ENCODE results near the gene ADAMTS3. TPM values are rescaled to one million over a fixed set of nuclear protein-coding genes. Genes with fewer than 3 reads are reported as not detected.

The ADAMTS3 gene
- total and polyA plus RNA-seq, 2 donors, result 1.5 to 6.3 TPM

- DNase-seq (ENCODE audit: extremely low spot score), result no peak
- H3K4me3 ChIP-seq (ENCODE audit: low read depth, low read length), result no peak overlapping the region
- WGBS, result 97% methylated on average over 3 of the region's 3 CpGs
- H3K27ac ChIP-seq (ENCODE audit: low read depth), result no peak overlapping the region
- H3K36me3 ChIP-seq (ENCODE audit: insufficient read depth), result no peaks in the 10 kb centered on the region
- no peaks in the 10 kb centered on the region for H3K4me1 ChIP-seq (ENCODE audit: insufficient read depth)
Measured at GRCh38 chr4:72531322-72531721, 37.7 kb downstream of the ADAMTS3 start.

GRCh38 chr4:72529148-72529822 lies 39.7 kb downstream of the ADAMTS3 start:
- 97% methylated on average over 3 of the region's 3 CpGs for WGBS
- no peak for DNase-seq (ENCODE audit: extremely low spot score)
- Histone ChIP-seq H3K4me3 (ENCODE audit: low read depth, low read length) (no peak overlapping the region), H3K4me1 (ENCODE audit: insufficient read depth) (no peaks in the 10 kb centered on the region), H3K27ac (ENCODE audit: low read depth) (no peak overlapping the region), H3K36me3 (ENCODE audit: insufficient read depth) (no peaks in the 10 kb centered on the region)

- no peaks in the 10 kb centered on the region for H3K4me1 ChIP-seq (ENCODE audit: insufficient read depth)
- no peak overlapping the region for H3K27ac ChIP-seq (ENCODE audit: low read depth)
- no peak for DNase-seq (ENCODE audit: extremely low spot score)
- no peaks in the 10 kb centered on the region for H3K36me3 ChIP-seq (ENCODE audit: insufficient read depth)
- WGBS, result 71% methylated on average over 2 of the region's 2 CpGs
- H3K4me3 ChIP-seq (ENCODE audit: low read depth, low read length), result no peak overlapping the region
Measured at GRCh38 chr4:72527038-72527646, 41.9 kb downstream of the ADAMTS3 start.

GRCh38 chr4:72525938-72526337 lies 43.1 kb downstream of the ADAMTS3 start:
- H3K4me3 ChIP-seq (ENCODE audit: low read depth, low read length), result no peak overlapping the region
- no peak overlapping the region for H3K27ac ChIP-seq (ENCODE audit: low read depth)
- no peak for DNase-seq (ENCODE audit: extremely low spot score)
- no peaks in the 10 kb centered on the region for H3K4me1 ChIP-seq (ENCODE audit: insufficient read depth)
- H3K36me3 ChIP-seq (ENCODE audit: insufficient read depth), result no peaks in the 10 kb centered on the region
- WGBS, result 15% methylated on average over 2 of the region's 2 CpGs

- H3K4me1 ChIP-seq (ENCODE audit: insufficient read depth), result no peaks in the 10 kb centered on the region
- no peak for DNase-seq (ENCODE audit: extremely low spot score)
- H3K36me3 ChIP-seq (ENCODE audit: insufficient read depth), result no peaks in the 10 kb centered on the region
- WGBS, result 92% methylated on average over 3 of the region's 3 CpGs
- H3K27ac ChIP-seq (ENCODE audit: low read depth), result no peak overlapping the region
- H3K4me3 ChIP-seq (ENCODE audit: low read depth, low read length), result no peak overlapping the region
Measured at GRCh38 chr4:72522440-72522839, 46.6 kb downstream of the ADAMTS3 start.

GRCh38 chr4:72513227-72513626 lies 55.8 kb downstream of the ADAMTS3 start:
- H3K27ac ChIP-seq (ENCODE audit: low read depth), result no peak overlapping the region
- H3K4me3 ChIP-seq (ENCODE audit: low read depth, low read length), result no peak overlapping the region
- WGBS, result 80% methylated on average over 2 of the region's 2 CpGs
- DNase-seq (ENCODE audit: extremely low spot score), result no peak
- no peaks in the 10 kb centered on the region for H3K36me3 ChIP-seq (ENCODE audit: insufficient read depth)
- H3K4me1 ChIP-seq (ENCODE audit: insufficient read depth), result no peaks in the 10 kb centered on the region

GRCh38 chr4:72507860-72508419 lies 61.1 kb downstream of the ADAMTS3 start:
- H3K27ac ChIP-seq (ENCODE audit: low read depth), result no peak overlapping the region
- no peak overlapping the region for H3K4me3 ChIP-seq (ENCODE audit: low read depth, low read length)
- DNase-seq (ENCODE audit: extremely low spot score), result no peak
- no peaks in the 10 kb centered on the region for H3K4me1 ChIP-seq (ENCODE audit: insufficient read depth)
- 59% methylated on average over 1 of the region's 1 CpG for WGBS
- H3K36me3 ChIP-seq (ENCODE audit: insufficient read depth), result no peaks in the 10 kb centered on the region

GRCh38 chr4:72507167-72507566 lies 61.9 kb downstream of the ADAMTS3 start:
- Histone ChIP-seq H3K4me3 (ENCODE audit: low read depth, low read length) (no peak overlapping the region), H3K36me3 (ENCODE audit: insufficient read depth) (no peaks in the 10 kb centered on the region), H3K4me1 (ENCODE audit: insufficient read depth) (no peaks in the 10 kb centered on the region), H3K27ac (ENCODE audit: low read depth) (no peak overlapping the region)
- WGBS, result 45% methylated on average over 2 of the region's 2 CpGs
- no peak for DNase-seq (ENCODE audit: extremely low spot score)

- Histone ChIP-seq H3K27ac (ENCODE audit: low read depth) (no peak overlapping the region), H3K4me1 (ENCODE audit: insufficient read depth) (no peaks in the 10 kb centered on the region), H3K36me3 (ENCODE audit: insufficient read depth) (no peaks in the 10 kb centered on the region), H3K4me3 (ENCODE audit: low read depth, low read length) (no peak overlapping the region)
- WGBS, result 4% methylated on average over 3 of the region's 3 CpGs
- DNase-seq (ENCODE audit: extremely low spot score), result no peak
Measured at GRCh38 chr4:72505314-72505744, 63.7 kb downstream of the ADAMTS3 start.

- Histone ChIP-seq H3K36me3 (ENCODE audit: insufficient read depth) (no peaks in the 10 kb centered on the region), H3K4me3 (ENCODE audit: low read depth, low read length) (no peak overlapping the region), H3K27ac (ENCODE audit: low read depth) (no peak overlapping the region), H3K4me1 (ENCODE audit: insufficient read depth) (no peaks in the 10 kb centered on the region)
- DNase-seq (ENCODE audit: extremely low spot score), result no peak
- WGBS, result 79% methylated on average over 2 of the region's 2 CpGs
Measured at GRCh38 chr4:72500214-72500613, 68.8 kb downstream of the ADAMTS3 start.

- Histone ChIP-seq H3K36me3 (ENCODE audit: insufficient read depth) (no peaks in the 10 kb centered on the region), H3K4me3 (ENCODE audit: low read depth, low read length) (no peak overlapping the region), H3K4me1 (ENCODE audit: insufficient read depth) (no peaks in the 10 kb centered on the region), H3K27ac (ENCODE audit: low read depth) (no peak overlapping the region)
- WGBS, result 62% methylated on average over 1 of the region's 1 CpG
- DNase-seq (ENCODE audit: extremely low spot score), result no peak
Measured at GRCh38 chr4:72496119-72496518, 72.9 kb downstream of the ADAMTS3 start.

GRCh38 chr4:72494156-72494555 lies 74.9 kb downstream of the ADAMTS3 start:
- Histone ChIP-seq H3K4me3 (ENCODE audit: low read depth, low read length) (no peak overlapping the region), H3K27ac (ENCODE audit: low read depth) (no peak overlapping the region), H3K36me3 (ENCODE audit: insufficient read depth) (no peaks in the 10 kb centered on the region), H3K4me1 (ENCODE audit: insufficient read depth) (no peaks in the 10 kb centered on the region)
- DNase-seq (ENCODE audit: extremely low spot score), result no peak

GRCh38 chr4:72489267-72489666 lies 79.8 kb downstream of the ADAMTS3 start:
- H3K4me1 ChIP-seq (ENCODE audit: insufficient read depth), result no peaks in the 10 kb centered on the region
- DNase-seq (ENCODE audit: extremely low spot score), result no peak
- no peak overlapping the region for H3K4me3 ChIP-seq (ENCODE audit: low read depth, low read length)
- whole genome bisulfite sequencing, result 59% methylated on average over 4 of the region's 4 CpGs
- H3K27ac ChIP-seq (ENCODE audit: low read depth), result no peak overlapping the region
- no peaks in the 10 kb centered on the region for H3K36me3 ChIP-seq (ENCODE audit: insufficient read depth)

GRCh38 chr4:72486991-72487390 lies 82.0 kb downstream of the ADAMTS3 start:
- Histone ChIP-seq H3K4me3 (ENCODE audit: low read depth, low read length) (no peak overlapping the region), H3K4me1 (ENCODE audit: insufficient read depth) (no peaks in the 10 kb centered on the region), H3K36me3 (ENCODE audit: insufficient read depth) (no peaks in the 10 kb centered on the region), H3K27ac (ENCODE audit: low read depth) (no peak overlapping the region)
- DNase-seq (ENCODE audit: extremely low spot score), result no peak
